ENCODE measurements around the gene KCNA3.

GRCh38 chr1:110643879-110644472 is 30.8 kb downstream of the KCNA3 start:
- TF ChIP-seq ZSCAN4 (tag by site-specific recombination; IDR thresholded peaks at IDR 0.05), result no peak
- TF ChIP-seq ZNF416 (tag by site-specific recombination; IDR thresholded peaks at IDR 0.05), result no peak
- no peak for TF ChIP-seq ZNF26 (tag by site-specific recombination; IDR thresholded peaks at IDR 0.05)
